Hepatocyte (in vitro differentiated cells): ENCODE data around the gene MIPOL1. TPM values are rescaled to one million over a fixed set of nuclear protein-coding genes. Genes with fewer than 3 reads are reported as not detected.

Experiments used
- DNase-seq: peaks from one replicate; pipeline ENCODE4 v3.0.0-alpha.2; 2016; ENCODE audit warnings: low spot score
- H2AFZ ChIP-seq: fragments of 200-600 bp; sonication (generic); 2 replicates; pipeline ENCODE4 v1.6.0; 2016; ENCODE audit warnings: antibody characterized with exemption, mild to moderate bottlenecking
- H3K27ac ChIP-seq: fragments of 200-600 bp; sonication (generic); 2 replicates; pipeline ENCODE4 v1.5.1; 2016; ENCODE audit warnings: mild to moderate bottlenecking
- H3K27me3 ChIP-seq: fragments of 200-600 bp; sonication (generic); 2 replicates; pipeline ENCODE4 v1.6.1; 2016
- H3K36me3 ChIP-seq: fragments of 200-600 bp; sonication (generic); replicated peaks from 2 replicates; pipeline ENCODE4 v1.5.1; 2016; ENCODE audit warnings: low read depth; ENCODE audit not compliant: insufficient read depth
- H3K4me1 ChIP-seq: fragments of 200-600 bp; sonication (generic); 2 replicates; pipeline ENCODE4 v1.5.1; 2016; ENCODE audit warnings: mild to moderate bottlenecking, moderate library complexity; ENCODE audit not compliant: insufficient read depth
- H3K4me2 ChIP-seq: fragments of 200-600 bp; sonication (generic); 2 replicates; pipeline ENCODE4 v1.6.0; 2016
- H3K4me3 ChIP-seq: fragments of 200-600 bp; sonication (generic); 2 replicates; pipeline ENCODE4 v1.5.1; 2016; ENCODE audit warnings: mild to moderate bottlenecking
- H3K79me2 ChIP-seq: fragments of 200-600 bp; sonication (generic); 2 replicates; pipeline ENCODE4 v1.6.0; 2017; ENCODE audit warnings: mild to moderate bottlenecking
- H3K9me2 ChIP-seq: fragments of 200-600 bp; sonication (generic); replicated peaks from 2 replicates; pipeline ENCODE4 v1.6.0; 2017; ENCODE audit warnings: mild to moderate bottlenecking; ENCODE audit not compliant: insufficient read depth
- H3K9me3 ChIP-seq: fragments of 200-600 bp; sonication (generic); 2 replicates; pipeline ENCODE4 v1.5.1; 2016; ENCODE audit warnings: low read depth, mild to moderate bottlenecking
- H4K20me1 ChIP-seq: fragments of 200-600 bp; sonication (generic); 2 replicates; pipeline ENCODE4 v1.6.0; 2016; ENCODE audit warnings: mild to moderate bottlenecking; ENCODE audit not compliant: insufficient read depth, poor library complexity, severe bottlenecking
- CTCF ChIP-seq: fragments of 200-600 bp; sonication (generic); IDR thresholded peaks from 2 replicates; pipeline ENCODE4 v1.5.1; 2016; ENCODE audit warnings: antibody characterized with exemption, mild to moderate bottlenecking; ENCODE audit not compliant: poor library complexity
- EZH2 ChIP-seq: fragments of 200-600 bp; sonication (generic); IDR thresholded peaks from 2 replicates; pipeline ENCODE4 v1.6.1; 2016; ENCODE audit warnings: antibody characterized with exemption, mild to moderate bottlenecking, borderline replicate concordance
- EZH2phosphoT487 ChIP-seq: fragments of 200-600 bp; sonication (generic); IDR thresholded peaks from one replicate; pipeline ENCODE4 v1.6.1; 2018; ENCODE audit warnings: antibody characterized with exemption, mild to moderate bottlenecking, low read depth, moderate library complexity; ENCODE audit not compliant: unreplicated experiment, severe bottlenecking
- WGBS: methylation state at CpG from one replicate; pipeline ENCODE4 v1.1.6; 2016; ENCODE audit warnings: low lambda C conversion rate; ENCODE audit errors: missing lambda C conversion rate; 5-methylcytosine and 5-hydroxymethylcytosine counted together
- polyA plus RNA-seq: library from polyadenylated mRNA; unstranded; fragments of >200 nt; fragmentation: Nextera tagmentation; extraction: Ambion mirVana; gene quantifications from 2 replicates; pipeline ENCODE4 v1.2.1, GENCODE V29; 2016
- total RNA-seq: library from RNA; depleted of rRNA; stranded (reverse); fragments of >200 nt; gene quantifications from 2 replicates; pipeline ENCODE4 v1.2.3, GENCODE V29; 2014

MIPOL1 gene
- total and polyA plus RNA-seq, 2 experiments from 2014 or later = 2.6 to 16.6 TPM

GRCh38 chr14:37401093-37401492, 203.4 kb downstream of the MIPOL1 start:
- no peak for DNase-seq
- Histone ChIP-seq H3K4me3 (no peak overlapping the region), H2AFZ (no peak overlapping the region), H4K20me1 (no peaks in the 10 kb centered on the region), H3K36me3 (no peaks in the 10 kb centered on the region), H3K4me1 (no peaks in the 10 kb centered on the region), H3K9me3 (no peaks in the 10 kb centered on the region), H3K4me2 (no peak overlapping the region), H3K79me2 (no peaks in the 10 kb centered on the region), H3K27ac (no peak overlapping the region), H3K27me3 (no peaks in the 10 kb centered on the region), H3K9me2 (no peaks in the 10 kb centered on the region)
- no peak for TF ChIP-seq CTCF
- TF ChIP-seq EZH2phosphoT487 = no peak
- TF ChIP-seq EZH2 = no peak
- WGBS = 94% methylated on average over 1 of the region's 1 CpG

- no peak for TF ChIP-seq EZH2
- TF ChIP-seq EZH2phosphoT487 = no peak
- TF ChIP-seq CTCF = no peak
- no peak overlapping the region for H2AFZ ChIP-seq
- H3K4me3 ChIP-seq = no peak overlapping the region
- 54% methylated on average over 1 of the region's 1 CpG for WGBS
- no peak overlapping the region for H3K27ac ChIP-seq
- H3K36me3 ChIP-seq = no peaks in the 10 kb centered on the region
- H3K9me3 ChIP-seq = no peaks in the 10 kb centered on the region
- H3K4me1 ChIP-seq = no peaks in the 10 kb centered on the region
- DNase-seq = no peak
- H3K79me2 ChIP-seq = no peaks in the 10 kb centered on the region
- H3K9me2 ChIP-seq = no peaks in the 10 kb centered on the region
- no peaks in the 10 kb centered on the region for H3K27me3 ChIP-seq
- H3K4me2 ChIP-seq = no peak overlapping the region
- no peaks in the 10 kb centered on the region for H4K20me1 ChIP-seq
Observed at GRCh38 chr14:37403626-37404025, 205.9 kb downstream of the MIPOL1 start.

- Histone ChIP-seq H4K20me1 (no peaks in the 10 kb centered on the region), H3K4me2 (no peak overlapping the region), H2AFZ (no peak overlapping the region), H3K27ac (no peak overlapping the region), H3K9me2 (no peaks in the 10 kb centered on the region), H3K27me3 (no peaks in the 10 kb centered on the region), H3K79me2 (no peaks in the 10 kb centered on the region), H3K36me3 (no peaks in the 10 kb centered on the region), H3K4me1 (no peaks in the 10 kb centered on the region), H3K4me3 (no peak overlapping the region), H3K9me3 (no peaks in the 10 kb centered on the region)
- TF ChIP-seq EZH2 = no peak
- TF ChIP-seq EZH2phosphoT487 = no peak
- no peak for DNase-seq
- WGBS = 77% methylated on average over 2 of the region's 2 CpGs
Observed at GRCh38 chr14:37406095-37406494, 208.4 kb downstream of the MIPOL1 start.

GRCh38 chr14:37411079-37411735, 213.5 kb downstream of the MIPOL1 start:
- Histone ChIP-seq H3K79me2 (no peaks in the 10 kb centered on the region), H3K9me3 (no peaks in the 10 kb centered on the region), H2AFZ (no peak overlapping the region), H3K9me2 (no peaks in the 10 kb centered on the region), H3K27ac (no peak overlapping the region), H3K4me3 (no peak overlapping the region), H3K27me3 (no peaks in the 10 kb centered on the region), H4K20me1 (no peaks in the 10 kb centered on the region), H3K36me3 (no peaks in the 10 kb centered on the region), H3K4me1 (no peaks in the 10 kb centered on the region), H3K4me2 (no peak overlapping the region)
- no peak for TF ChIP-seq CTCF
- no peak for TF ChIP-seq EZH2phosphoT487
- TF ChIP-seq EZH2 = no peak
- 91% methylated on average over 3 of the region's 3 CpGs for WGBS
- DNase-seq = no peak
